Activated CD8-positive, alpha-beta memory T cell treated with anti-CD3 and anti-CD28 coated beads for 4 hours (primary cell): ENCODE measurements around the gene PLAAT1.

Experiments used
- DNase-seq, 2 donors: peaks; one replicate each; pipeline ENCODE4 v3.0.0-alpha.2; 2020; ENCODE audit warnings: low read depth in 2 of 2

Gene PLAAT1

GRCh38 chr3:193253986-193254660 is 13.1 kb downstream of the PLAAT1 start:
- DNase-seq, result no peak

- DNase-seq, result no peak
These were observed 20.9 kb downstream of the PLAAT1 start for GRCh38 chr3:193261970-193262369.

GRCh38 chr3:193262707-193263106 is 21.7 kb downstream of the PLAAT1 start:
- DNase-seq, result no peak

- DNase-seq, result no peak
These were observed 28.5 kb downstream of the PLAAT1 start for GRCh38 chr3:193269343-193270028.

GRCh38 chr3:193270451-193270850 is 29.4 kb downstream of the PLAAT1 start:
- no peak for DNase-seq

GRCh38 chr3:193271101-193271840 is 30.2 kb downstream of the PLAAT1 start:
- DNase-seq, result no peak

GRCh38 chr3:193292386-193292785 is 51.4 kb downstream of the PLAAT1 start:
- no peak for DNase-seq

- DNase-seq, result no peak
These were observed 55.0 kb downstream of the PLAAT1 start for GRCh38 chr3:193295985-193296384.

- DNase-seq, result no peak
These were observed 56.4 kb downstream of the PLAAT1 start for GRCh38 chr3:193297421-193297820.

GRCh38 chr3:193301433-193301832 is 60.4 kb downstream of the PLAAT1 start:
- no peak for DNase-seq

- no peak for DNase-seq
These were observed 64.3 kb downstream of the PLAAT1 start for GRCh38 chr3:193305356-193305755.

- no peak for DNase-seq
These were observed 70.1 kb downstream of the PLAAT1 start for GRCh38 chr3:193310914-193311723.

- DNase-seq, result no peak
These were observed 72.3 kb downstream of the PLAAT1 start for GRCh38 chr3:193313061-193313958.

- no peak for DNase-seq
These were observed 73.1 kb downstream of the PLAAT1 start for GRCh38 chr3:193314161-193314560.

GRCh38 chr3:193317682-193318300 is 76.8 kb downstream of the PLAAT1 start:
- DNase-seq, result no peak
